C1 segment of cervical spinal cord (tissue), 14 donors: ENCODE data around the gene ANKS1A.

ENCODE experiments used
- DNase-seq, 14 donors: peaks; one replicate each; lab custom pipeline; 2025; lab: John Stamatoyannopoulos, UW

ANKS1A gene

GRCh38 chr6:35023091-35024000, 134.3 kb downstream of the ANKS1A start:
- no peak for DNase-seq

DNA sequence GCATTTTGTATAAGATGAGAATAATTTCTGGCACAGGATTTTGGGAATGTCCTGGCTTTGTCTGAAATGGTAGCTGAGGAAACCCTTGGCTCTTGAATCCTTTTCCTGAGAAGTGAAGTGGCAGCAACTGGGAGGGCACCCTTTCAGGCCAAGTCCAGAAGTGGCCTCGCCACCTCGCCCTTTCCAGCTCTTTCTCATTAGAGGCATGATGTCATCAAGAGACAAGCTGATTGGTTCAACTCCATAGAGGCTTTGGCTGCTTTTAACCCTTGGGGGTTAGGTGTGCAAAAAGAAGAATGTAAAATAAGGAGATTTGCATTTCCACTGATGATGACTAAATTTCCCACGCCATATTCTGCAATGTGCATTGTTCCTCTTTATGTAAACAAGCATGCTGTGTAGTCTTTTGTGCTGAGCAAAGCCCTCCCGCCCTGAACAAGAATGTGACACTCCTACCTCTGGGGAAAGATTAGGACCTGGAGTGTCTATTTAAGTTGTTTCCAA, 135.5 kb downstream of the ANKS1A start:
- peak in 5 of 14 donors; percentile 21 to 63 (median 39) for DNase-seq

DNA sequence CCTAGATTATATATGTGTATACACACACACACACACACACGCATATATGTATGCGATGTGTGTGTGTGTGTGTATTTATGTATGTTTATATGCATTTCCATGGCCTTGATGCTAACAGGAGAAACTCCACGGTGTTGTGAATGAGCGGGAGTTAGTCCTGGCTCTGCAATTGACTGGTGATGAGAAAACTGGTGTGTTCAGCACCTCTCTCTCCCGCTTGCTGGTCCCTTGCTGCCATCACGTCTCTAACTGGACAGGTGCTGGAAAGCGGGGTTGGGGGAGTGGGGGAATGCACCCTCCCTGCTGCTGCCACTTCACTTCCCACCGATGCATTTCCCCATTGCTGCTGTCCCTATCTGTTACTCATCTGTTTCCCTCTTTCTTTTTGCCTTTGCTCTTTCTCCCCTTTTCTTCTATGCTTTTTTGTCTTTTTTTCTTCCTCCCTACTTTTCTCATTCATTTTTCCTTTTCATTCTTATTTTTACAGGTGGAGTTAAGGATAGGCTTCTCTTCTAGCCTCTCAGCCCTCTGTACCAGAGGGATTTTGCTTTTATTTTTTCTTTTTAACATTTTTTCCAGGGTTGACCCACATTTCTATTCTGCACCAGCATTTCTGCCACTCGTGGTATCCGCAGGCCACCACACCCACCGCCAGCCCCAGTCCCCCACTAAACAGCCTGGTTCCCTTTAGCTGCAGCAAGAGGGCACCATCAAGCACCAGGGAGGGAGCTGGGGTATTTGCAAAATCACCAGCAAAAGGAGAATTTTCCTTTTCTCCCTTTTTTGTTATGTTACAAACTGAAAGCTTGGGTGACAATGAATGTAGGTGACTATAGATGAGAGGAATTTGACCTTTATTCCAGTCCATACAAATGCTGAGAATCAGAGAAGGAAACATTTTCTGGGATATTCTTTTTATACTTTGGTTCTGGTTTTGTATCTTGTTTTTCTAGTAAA, 136.5 kb downstream of the ANKS1A start:
- no peak for DNase-seq

GRCh38 chr6:35026434-35027222, 137.6 kb downstream of the ANKS1A start:
- DNase-seq, result no peak

DNA sequence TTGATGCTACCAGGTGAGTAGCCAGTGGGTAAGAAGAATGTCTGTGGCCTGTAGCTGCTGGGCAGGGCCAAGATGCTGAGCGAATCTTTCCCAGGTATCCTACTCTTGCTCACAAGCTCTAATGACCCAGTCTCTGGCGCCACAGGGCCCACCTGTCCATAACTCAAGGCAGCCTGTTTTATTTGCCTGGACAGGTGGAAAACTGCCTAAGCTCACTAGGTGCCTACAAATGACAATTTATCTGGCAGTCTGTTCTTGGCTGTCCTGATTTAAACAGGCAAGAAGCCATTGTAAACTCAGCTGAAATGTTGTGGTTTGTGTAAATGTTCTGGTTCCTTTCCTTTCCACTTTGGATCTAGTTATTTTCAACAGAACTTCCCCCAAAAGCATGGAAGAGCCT, 138.8 kb downstream of the ANKS1A start:
- DNase-seq, result peak in 1 of 14 donors; percentile 87

GRCh38 chr6:35028781-35029769, 140.0 kb downstream of the ANKS1A start:
- DNase-seq, result no peak

- DNase-seq, result no peak
These were observed 141.0 kb downstream of the ANKS1A start for GRCh38 chr6:35030099-35030498.

- DNase-seq, result no peak
These were observed 142.8 kb downstream of the ANKS1A start for GRCh38 chr6:35031611-35032529.

DNA sequence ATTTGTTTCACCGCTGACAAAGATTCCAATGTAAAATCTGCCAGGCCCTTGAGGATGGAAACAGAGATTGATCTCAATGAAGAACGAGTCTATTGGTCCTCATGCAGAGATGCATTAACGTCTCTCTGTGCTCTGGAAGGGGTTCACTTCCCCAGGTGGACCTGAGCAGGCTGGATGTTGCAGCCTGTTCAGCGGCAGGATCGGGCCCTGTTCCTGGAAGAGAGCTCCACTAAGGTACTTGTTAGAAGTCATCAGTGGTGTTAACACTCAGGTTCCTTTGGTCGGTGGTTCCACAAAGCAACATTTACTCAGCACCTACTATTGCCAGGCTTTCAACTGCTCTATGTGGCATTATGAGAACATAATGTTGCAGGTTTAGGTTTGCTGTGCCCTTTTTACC, 144.6 kb downstream of the ANKS1A start:
- no peak for DNase-seq

- peak in 2 of 14 donors; percentile 21 to 23 for DNase-seq
These were observed 145.5 kb downstream of the ANKS1A start for GRCh38 chr6:35034411-35035191.

DNA sequence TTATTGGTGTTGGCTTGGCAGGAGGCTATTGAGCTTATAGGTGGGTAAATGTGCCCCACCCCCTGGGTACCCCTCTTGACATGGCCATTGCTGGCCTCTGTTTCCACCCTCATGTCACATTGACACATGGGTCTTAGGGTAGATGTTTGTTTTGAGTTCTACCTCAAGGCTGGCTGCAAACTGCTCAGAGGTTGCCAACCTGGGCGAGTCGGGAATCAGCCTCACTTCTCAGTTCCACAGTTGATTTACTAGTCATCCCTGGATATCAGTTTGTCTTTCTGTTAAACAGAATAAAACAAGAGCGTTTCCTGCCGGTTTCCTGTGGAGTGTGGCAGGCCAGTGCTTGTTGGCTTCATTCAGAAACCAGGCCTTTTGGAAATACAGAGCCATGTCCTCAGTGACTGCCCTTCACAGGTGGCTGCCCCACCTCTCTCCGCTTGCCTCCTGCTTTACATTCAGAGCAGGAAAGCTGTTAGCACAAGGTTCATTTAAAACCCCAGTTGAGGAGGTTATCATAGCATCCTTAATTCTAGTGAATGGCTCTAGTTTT, 146.5 kb downstream of the ANKS1A start:
- DNase-seq, result no peak

- no peak for DNase-seq
These were observed 147.2 kb downstream of the ANKS1A start for GRCh38 chr6:35036059-35036827.

DNA sequence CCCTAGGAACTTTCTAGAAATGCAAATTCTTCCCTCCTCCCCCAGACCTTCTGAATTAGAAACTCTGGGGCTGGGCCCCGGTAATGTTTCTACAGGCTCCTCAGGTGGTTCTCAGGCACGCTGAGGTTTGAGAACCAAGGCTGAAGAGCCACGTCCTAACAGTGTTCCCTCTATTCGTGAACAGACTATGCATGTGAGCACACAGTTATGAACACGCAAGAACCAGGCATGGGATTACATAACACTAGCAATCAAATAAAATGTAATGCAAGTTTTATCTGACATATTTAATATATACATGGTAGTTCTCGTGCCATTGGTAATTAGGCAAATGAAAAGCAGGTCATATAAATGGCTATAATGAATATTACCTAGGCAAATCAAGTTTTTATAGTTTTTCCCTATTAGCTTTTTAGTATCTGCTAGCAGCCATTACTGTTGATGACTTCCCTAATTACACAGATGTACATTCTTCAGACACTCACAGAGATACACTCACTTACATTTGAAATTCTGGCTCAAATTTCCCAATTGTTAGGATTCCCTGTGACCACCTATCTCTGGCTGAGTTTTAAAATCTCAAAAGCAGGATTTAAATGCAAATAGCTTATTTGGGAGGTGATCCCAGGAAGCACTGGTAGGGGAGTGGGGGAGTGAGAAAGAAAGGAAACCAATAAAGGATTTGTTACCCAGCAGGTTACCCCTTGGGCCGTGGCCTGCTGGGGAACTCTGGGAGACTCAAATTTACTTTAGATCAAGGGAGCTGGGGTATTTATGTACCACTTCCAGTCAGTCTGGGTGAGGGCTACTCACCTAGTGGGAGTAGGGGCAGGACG, 148.0 kb downstream of the ANKS1A start:
- no peak for DNase-seq

DNA sequence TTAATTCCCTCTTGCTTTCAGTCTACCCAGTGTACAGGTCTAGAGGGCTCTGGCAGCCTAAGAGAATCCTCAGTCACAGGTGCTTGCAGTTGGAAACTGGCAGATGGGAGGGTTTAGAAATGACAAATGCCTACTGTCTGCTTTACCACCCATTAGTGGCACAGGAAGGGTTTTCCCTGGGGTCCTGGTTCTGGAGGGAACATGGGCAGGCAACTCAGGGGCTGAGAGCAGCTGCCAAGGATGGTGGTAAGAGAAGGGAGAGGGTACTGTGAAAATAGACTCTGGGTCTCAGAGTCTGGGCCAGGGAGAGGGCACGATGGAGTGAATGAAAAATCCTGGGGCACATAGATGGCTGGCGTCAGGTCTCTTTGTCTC, 148.6 kb downstream of the ANKS1A start:
- DNase-seq, result no peak

DNA sequence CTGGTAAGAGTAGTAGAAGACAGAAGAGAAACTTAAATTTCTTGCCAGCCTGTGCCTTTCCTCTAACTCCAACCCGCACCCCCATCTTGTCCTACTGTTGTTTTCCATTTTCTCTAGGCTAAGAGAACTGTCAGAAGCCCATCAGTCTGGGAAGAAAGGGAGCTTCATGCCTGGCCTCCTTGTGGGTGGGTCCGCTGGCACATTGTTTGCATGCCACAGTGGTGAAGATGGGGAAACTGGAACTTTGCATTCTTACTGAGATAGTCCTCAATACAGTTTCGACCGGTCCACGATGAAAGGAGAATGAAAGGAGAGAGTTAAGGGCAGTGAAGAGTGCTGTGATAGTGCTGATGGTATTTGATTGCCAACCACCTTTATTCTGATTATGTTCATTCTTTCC, 149.0 kb downstream of the ANKS1A start:
- DNase-seq, result no peak

DNA sequence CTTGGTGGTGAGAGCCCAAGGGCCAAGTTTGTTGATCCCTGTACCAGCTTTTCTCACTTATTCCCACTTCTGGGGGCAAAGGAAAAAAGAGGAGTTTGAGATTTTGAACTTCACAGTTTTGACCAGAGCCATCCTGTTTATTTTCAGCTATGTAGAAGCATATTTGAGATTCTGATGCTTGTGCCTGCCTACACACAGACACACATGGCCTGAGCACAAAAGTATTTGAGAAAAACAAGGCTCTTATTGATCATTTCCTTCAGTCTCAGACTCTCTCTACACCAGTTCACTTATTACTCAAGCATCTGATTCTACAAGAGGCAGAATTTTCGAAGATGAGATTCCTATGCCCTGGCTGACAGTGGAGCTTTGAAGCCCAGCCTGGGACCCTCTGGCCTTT, 151.3 kb downstream of the ANKS1A start:
- DNase-seq, result no peak
